Upper lobe of left lung (tissue), 6 donors: ENCODE data around the gene APOL2. TPM values are rescaled to one million over a fixed set of nuclear protein-coding genes. Genes with fewer than 3 reads are reported as not detected.
"Not testable (repeated sequence)": the region's sequence is repeated elsewhere in the genome, so short reads cannot be mapped to it uniquely, and the experiment has no call there.

ENCODE experiments used
- ATAC-seq, 2 donors: fragments of 200-7000 bp; cut with Tn5 transposase; one replicate each; pipeline ENCODE4 v1.9.1; 2022; ENCODE audit warnings: mild to moderate bottlenecking in 2 of 2, moderate library complexity in 2 of 2; ENCODE audit not compliant: low FRiP score in 2 of 2
- DNase-seq, 2 donors: peaks; one replicate each; pipeline ENCODE4 v3.0.0-alpha.2; 2019 to 2020
- H3K27ac ChIP-seq, 4 donors: fragments of 200-600 bp; sonication (generic); one replicate each; pipeline ENCODE4 v1.5.1; 2016 to 2019
- H3K27me3 ChIP-seq, 4 donors: fragments of 200-600 bp; sonication (generic); one replicate each; pipeline ENCODE4 v1.5.1; 2017 to 2019
- H3K36me3 ChIP-seq, 4 donors: fragments of 200-600 bp; sonication (generic); one replicate each; pipeline ENCODE4 v1.5.1; 2016 to 2019
- H3K4me1 ChIP-seq, 4 donors: fragments of 200-600 bp; sonication (generic); one replicate each; pipeline ENCODE4 v1.5.1; 2018 to 2019
- H3K4me3 ChIP-seq, 4 donors: fragments of 200-600 bp; sonication (generic); one replicate each; pipeline ENCODE4 v1.5.1; 2017 to 2019; ENCODE audit warnings: mild to moderate bottlenecking in 2 of 4, moderate library complexity in 1 of 4
- H3K9me3 ChIP-seq, 4 donors: fragments of 200-600 bp; sonication (generic); one replicate each; pipeline ENCODE4 v1.5.1; 2018 to 2019
- CTCF ChIP-seq, 6 experiments: fragments of 450-650 bp in 4 of 6; fragments of 200-600 bp in 2 of 6; sonication (generic) in 2 of 6; IDR thresholded peaks; one replicate each; pipeline ENCODE4 v1.5.1; 2016 to 2019; ENCODE audit warnings: antibody characterized with exemption in 6 of 6
- EP300 ChIP-seq, 4 donors: sonication (generic); formaldehyde crosslinking; IDR thresholded peaks; one replicate each; pipeline ENCODE4 v1.5.1; 2017; ENCODE audit warnings: antibody characterized with exemption in 4 of 4, control low read depth in 2 of 4
- POLR2A ChIP-seq, 4 donors: fragments of 450-650 bp; IDR thresholded peaks; one replicate each; pipeline ENCODE4 v1.5.1; 2016 to 2017; ENCODE audit warnings: antibody characterized with exemption in 4 of 4, mild to moderate bottlenecking in 2 of 4
- POLR2AphosphoS5 ChIP-seq, 2 donors: sonication (generic); formaldehyde crosslinking; IDR thresholded peaks; one replicate each; pipeline ENCODE4 v1.5.1; 2017; ENCODE audit warnings: antibody characterized with exemption in 2 of 2
- WGBS, 2 donors: methylation state at CpG; one replicate each; pipeline ENCODE4 v1.1.5; 2017 to 2018; 5-methylcytosine and 5-hydroxymethylcytosine counted together
- total RNA-seq, 6 donors: library from RNA; depleted of rRNA in 4 of 6; stranded (reverse); fragments of >200 nt in 4 of 6; gene quantifications; one replicate each; pipeline versions ENCODE4 v1.1.0 to v1.2.1, GENCODE V29; 2016 to 2021
- donor health status: DM: no; HTN: no; CAD: no; lungs with moderate emphysema.
- donor health status: DM: no; HTN: yes; CAD: no; lungs with severe emphysema.

APOL2 gene
- total RNA-seq, 6 donors from 2014 or later: 32.8 to 76.5 (median 52.6) TPM

GRCh38 chr22:36204001-36204631 lies 35.2 kb downstream of the APOL2 start:
- Histone ChIP-seq H3K27me3 (no peaks in the 10 kb centered on the region), H3K27ac (peak overlapping the region in 2 of 4 donors; percentile 11 to 74), H3K9me3 (no peaks in the 10 kb centered on the region), H3K4me3 (peak overlapping the region in 1 of 4 donors; percentile 8), H3K4me1 (peaks cover 10 to 24% (median 18%) of the 10 kb centered on the region in 4 donors), H3K36me3 (no peaks in the 10 kb centered on the region)
- DNase-seq (no peak), ATAC-seq (no peak)
- 70 to 76% methylated on average over 8 of the region's 8 CpGs for WGBS, 2 donors
- no peak for TF ChIP-seq EP300 (IDR thresholded peaks at IDR 0.05)
- TF ChIP-seq POLR2AphosphoS5 (IDR thresholded peaks at IDR 0.05): no peak
- TF ChIP-seq POLR2A (IDR thresholded peaks at IDR 0.05): no peak
- TF ChIP-seq CTCF (IDR thresholded peaks at IDR 0.05): no peak

- 60 to 69% methylated on average over 7 of the region's 7 CpGs for WGBS, 2 donors
- not testable (repeated sequence) for DNase-seq, H3K27ac ChIP-seq, ATAC-seq, H3K9me3 ChIP-seq, H3K36me3 ChIP-seq, H3K27me3 ChIP-seq
- Histone ChIP-seq H3K4me1 (peaks cover 10 to 29% (median 23%) of the 10 kb centered on the region in 4 donors), H3K4me3 (peak overlapping the region in 1 of 4 donors; percentile 10)
These were observed 35.9 kb downstream of the APOL2 start for GRCh38 chr22:36203441-36203840.

GRCh38 chr22:36202906-36203305 lies 36.4 kb downstream of the APOL2 start:
- Histone ChIP-seq H3K4me1 (peaks cover 12 to 29% (median 25%) of the 10 kb centered on the region in 4 donors), H3K4me3 (peak overlapping the region in 1 of 4 donors; percentile 10), H3K27ac (peak overlapping the region in 1 of 4 donors; percentile 26)
- DNase-seq: peak in 1 of 2 donors; percentile 40
- H3K9me3 ChIP-seq, ATAC-seq, H3K27me3 ChIP-seq, H3K36me3 ChIP-seq: not testable (repeated sequence)
- WGBS, 2 donors: 47 to 60% methylated on average over 8 of the region's 8 CpGs
- TF ChIP-seq CTCF (IDR thresholded peaks at IDR 0.05): peak in 2 of 6 experiments; percentile 30 to 37

GRCh38 chr22:36201630-36202319 lies 37.6 kb downstream of the APOL2 start, which contains the start of gene APOL4:
TSS of gene APOL4 (minus strand) at chr22:36201809. CDS start at chr22:36201734, 75 bp downstream.
- Histone ChIP-seq H3K4me3 (peak within 1 kb of the TSS in 2 of 4 donors; percentile 27 to 32), H3K9me3 (no peaks in the 10 kb centered on the region), H3K4me1 (peaks cover 22 to 41% (median 36%) of the 10 kb centered on the region in 4 donors), H3K27ac (peak within 1 kb of the TSS in 2 of 4 donors; percentile 13 to 73), H3K36me3 (no peaks in the 10 kb centered on the region), H3K27me3 (no peaks in the 10 kb centered on the region)
- peak; percentile 34 to 82 for ATAC-seq
- DNase-seq: peak; percentile 11 to 66
- WGBS, 2 donors: 35 to 49% methylated on average over 10 to 11 of the region's 13 CpGs
- no peak for TF ChIP-seq CTCF (IDR thresholded peaks at IDR 0.05)
- TF ChIP-seq EP300 (IDR thresholded peaks at IDR 0.05): no peak
- TF ChIP-seq POLR2A (IDR thresholded peaks at IDR 0.05): peak in 1 of 4 donors; percentile 42
- TF ChIP-seq POLR2AphosphoS5 (IDR thresholded peaks at IDR 0.05): peak; percentile 37 to 49

GRCh38 chr22:36201025-36201424 lies 38.3 kb downstream of the APOL2 start:
- DNase-seq, H3K27me3 ChIP-seq, ATAC-seq, H3K9me3 ChIP-seq, H3K36me3 ChIP-seq: not testable (repeated sequence)
- peak overlapping the region in 2 of 4 donors; percentile 13 to 73 for H3K27ac ChIP-seq
- no CpG with 5 or more reads among the region's 5 CpGs for WGBS, 2 donors
- peaks cover 27 to 44% (median 39%) of the 10 kb centered on the region in 4 donors for H3K4me1 ChIP-seq
- H3K4me3 ChIP-seq: peak overlapping the region in 2 of 4 donors; percentile 27 to 32
